ENCODE results near the gene ANGEL2. TPM values are rescaled to one million over a fixed set of nuclear protein-coding genes. Genes with fewer than 3 reads are reported as not detected.
A peak's percentile ranks its signal among the peaks of the same experiment; 100 is the strongest.

Gene ANGEL2
- total RNA-seq, result 10 to 100 TPM; 21.1 to 62.7 (median 46.7) TPM

GRCh38 chr1:213015099-213016050 lies at the start of gene ANGEL2:
Gene ANGEL2 (minus strand): TSS chr1:213015867. CDS start chr1:213015671, 196 bp downstream.
- Histone ChIP-seq H3K27me3 (no peaks in the 10 kb centered on the region), H3K4me1 (peaks cover 0 to 10% (median 2%) of the 10 kb centered on the region in 4 donors), H3K4me3 (peak within 1 kb of the TSS; percentile 56 to 80 (median 77)), H3K9me3 (no peaks in the 10 kb centered on the region), H3K27ac (peak within 1 kb of the TSS; percentile 86 to 93 (median 88)), H3K36me3 (peaks cover 0 to 5% (median 0%) of the 10 kb centered on the region in 3 donors)
- DNase-seq, result peak; percentile 95 to 99 (median 97)
- peak; percentile 13 to 59 for TF ChIP-seq POLR2A (IDR thresholded peaks at IDR 0.05)
- no peak for TF ChIP-seq CTCF (IDR thresholded peaks at IDR 0.05)

DNA sequence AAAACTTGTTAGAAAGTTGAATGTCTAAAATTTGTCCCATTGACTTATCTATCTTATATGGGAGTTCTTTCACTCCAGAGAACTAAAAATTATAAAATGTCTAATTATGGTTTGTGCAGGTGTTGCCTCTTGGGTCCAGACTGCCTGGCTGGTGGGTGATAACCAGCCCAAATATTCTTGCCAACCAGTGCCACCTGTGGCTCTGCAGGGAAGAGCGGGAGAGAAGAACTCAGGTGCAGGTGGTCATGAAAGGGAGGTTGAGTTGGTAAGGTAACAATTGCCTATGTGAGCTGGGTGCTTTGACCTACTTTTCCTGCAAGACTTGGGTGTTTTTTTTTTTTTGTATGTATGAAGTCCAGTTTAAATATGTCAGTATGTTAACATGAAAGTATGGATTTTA lies 45.6 kb upstream of the ANGEL2 start:
- Histone ChIP-seq H3K36me3 (no peaks in the 10 kb centered on the region), H3K4me1 (no peaks in the 10 kb centered on the region), H3K4me3 (no peak overlapping the region), H3K27me3 (no peaks in the 10 kb centered on the region), H3K9me3 (no peaks in the 10 kb centered on the region), H3K27ac (no peak overlapping the region)
- no peak for DNase-seq
- TF ChIP-seq CTCF (IDR thresholded peaks at IDR 0.05), result no peak

- no peak for DNase-seq
- no peaks in the 10 kb centered on the region for H3K27me3 ChIP-seq
- no peak overlapping the region for H3K27ac ChIP-seq
- H3K4me3 ChIP-seq, result no peak overlapping the region
- TF ChIP-seq POLR2A (IDR thresholded peaks at IDR 0.05), result no peak
- no peak for TF ChIP-seq CTCF (IDR thresholded peaks at IDR 0.05)
- H3K36me3 ChIP-seq, result no peaks in the 10 kb centered on the region
- no peaks in the 10 kb centered on the region for H3K9me3 ChIP-seq
- no peaks in the 10 kb centered on the region for H3K4me1 ChIP-seq
These were observed 45.2 kb upstream of the ANGEL2 start for GRCh38 chr1:213060836-213061235.

- no peak for DNase-seq
- peaks cover 0 to 6% (median 0%) of the 10 kb centered on the region in 4 donors for H3K4me1 ChIP-seq
- no peaks in the 10 kb centered on the region for H3K27me3 ChIP-seq
- TF ChIP-seq CTCF (IDR thresholded peaks at IDR 0.05), result no peak
- no peak for TF ChIP-seq POLR2A (IDR thresholded peaks at IDR 0.05)
- no peak overlapping the region for H3K4me3 ChIP-seq
- H3K9me3 ChIP-seq, result no peaks in the 10 kb centered on the region
- no peaks in the 10 kb centered on the region for H3K36me3 ChIP-seq
- H3K27ac ChIP-seq, result no peak overlapping the region
These were observed 41.8 kb upstream of the ANGEL2 start for GRCh38 chr1:213057264-213058059.

DNA sequence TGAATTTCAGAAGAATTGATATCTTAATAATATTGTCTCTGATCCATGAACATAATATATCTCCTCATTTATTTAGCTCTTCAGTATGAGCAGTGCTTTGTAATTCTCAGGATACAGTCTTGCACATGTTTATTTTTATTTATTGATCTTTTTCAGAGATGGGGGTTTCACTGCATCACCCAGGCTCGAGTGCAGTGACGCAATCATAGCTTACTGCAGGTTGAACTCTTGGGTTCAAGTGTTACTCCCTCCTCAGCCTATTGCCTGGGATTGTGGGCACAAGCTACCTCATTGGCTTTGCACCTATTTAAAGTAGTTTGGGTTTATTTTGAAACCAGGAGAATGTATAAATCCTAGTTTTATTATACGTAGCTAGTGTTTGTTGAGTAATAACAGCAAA lies 40.1 kb upstream of the ANGEL2 start:
- TF ChIP-seq CTCF (IDR thresholded peaks at IDR 0.05) (no peak), POLR2A (IDR thresholded peaks at IDR 0.05) (no peak)
- no peak for DNase-seq
- H3K36me3 ChIP-seq, result no peaks in the 10 kb centered on the region
- H3K9me3 ChIP-seq, result no peaks in the 10 kb centered on the region
- no peaks in the 10 kb centered on the region for H3K27me3 ChIP-seq
- H3K4me1 ChIP-seq, result peaks cover 0 to 13% (median 3%) of the 10 kb centered on the region in 4 donors
- H3K4me3 ChIP-seq, result no peak overlapping the region
- H3K27ac ChIP-seq, result no peak overlapping the region
